Measurements from ENCODE around the gene PALS2. TPM values are rescaled to one million over a fixed set of nuclear protein-coding genes. Genes with fewer than 3 reads are reported as not detected.

Gene PALS2
- total and polyA plus RNA-seq, 5 donors from 2014 or later, result 6.5 to 15.8 (median 14.6) TPM

DNA sequence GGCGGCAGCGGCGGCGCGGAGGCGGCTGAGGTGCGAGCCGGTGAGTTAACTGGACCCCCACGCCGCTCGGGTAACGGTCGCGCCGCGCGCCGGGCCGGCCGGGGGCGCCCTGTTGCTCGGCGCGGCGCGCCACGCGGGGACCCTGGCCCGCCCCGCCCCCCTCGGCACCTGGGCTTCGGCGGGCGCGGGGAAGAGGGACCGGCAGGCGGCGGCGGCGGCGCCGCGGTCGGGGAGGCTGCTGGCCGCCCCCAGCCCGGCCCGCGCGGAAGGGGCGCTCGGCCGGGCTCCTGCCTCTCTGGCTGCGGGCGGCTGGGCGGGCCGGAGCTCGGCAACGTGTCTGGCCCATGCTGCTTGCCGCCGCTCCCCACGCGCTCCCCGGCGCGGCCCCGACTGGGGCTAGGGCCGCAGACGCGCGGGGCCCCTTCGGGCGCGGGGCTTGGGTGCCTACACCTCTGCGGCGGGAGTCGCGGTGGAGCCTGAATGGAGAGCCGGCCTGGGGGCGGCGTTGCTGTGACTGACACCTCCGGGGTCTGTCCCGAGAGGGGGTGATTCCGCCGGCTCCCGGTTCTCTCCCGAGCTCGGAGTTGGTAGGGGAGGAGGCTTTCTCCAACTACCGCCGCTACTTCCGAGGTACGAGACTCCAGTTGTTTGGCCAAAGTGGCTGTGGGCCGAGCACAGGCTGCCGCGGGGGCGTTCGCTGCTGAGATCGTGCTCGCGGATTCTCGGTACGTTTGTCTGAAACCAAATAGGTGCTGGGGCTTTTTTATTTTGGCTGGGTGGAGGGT, 494 bp downstream of the PALS2 start:
- ATAC-seq (ENCODE audit: low read depth in 2 of 2) (peak; percentile 19 to 25), DNase-seq (peak; percentile 18 to 36 (median 35))
- Histone ChIP-seq H3K36me3 (ENCODE audit: control insufficient read depth, insufficient read depth, low read length) (no peaks in the 10 kb centered on the region), H3K4me1 (ENCODE audit: control insufficient read depth, insufficient read depth, low read length, poor library complexity, severe bottlenecking) (peaks cover 25% of the 10 kb centered on the region), H3K9me3 (ENCODE audit: control insufficient read depth in 2 of 2, low read length in 2 of 2) (no peaks in the 10 kb centered on the region), H3K27me3 (ENCODE audit: control insufficient read depth, insufficient read depth, low read length) (peaks cover 13% of the 10 kb centered on the region), H3K4me3 (ENCODE audit: low read depth, low read length) (peak overlapping the region; percentile 82), H3K27ac (ENCODE audit: insufficient read depth, low read length, poor library complexity, severe bottlenecking) (peak overlapping the region; percentile 1)
- peak overlapping the region; percentile 85 to 94 (median 88) for H3K27ac Mint-ChIP-seq
- peaks cover 0 to 2% (median 0%) of the 10 kb centered on the region in 7 donors for H3K9me3 Mint-ChIP-seq
- peak overlapping the region; percentile 91 to 98 (median 95) for H3K4me3 Mint-ChIP-seq
- no peaks in the 10 kb centered on the region for H3K36me3 Mint-ChIP-seq
- peaks cover 14 to 39% (median 26%) of the 10 kb centered on the region in 4 donors for H3K4me1 Mint-ChIP-seq
- H3K27me3 Mint-ChIP-seq, result peaks cover 29% of the 10 kb centered on the region

DNA sequence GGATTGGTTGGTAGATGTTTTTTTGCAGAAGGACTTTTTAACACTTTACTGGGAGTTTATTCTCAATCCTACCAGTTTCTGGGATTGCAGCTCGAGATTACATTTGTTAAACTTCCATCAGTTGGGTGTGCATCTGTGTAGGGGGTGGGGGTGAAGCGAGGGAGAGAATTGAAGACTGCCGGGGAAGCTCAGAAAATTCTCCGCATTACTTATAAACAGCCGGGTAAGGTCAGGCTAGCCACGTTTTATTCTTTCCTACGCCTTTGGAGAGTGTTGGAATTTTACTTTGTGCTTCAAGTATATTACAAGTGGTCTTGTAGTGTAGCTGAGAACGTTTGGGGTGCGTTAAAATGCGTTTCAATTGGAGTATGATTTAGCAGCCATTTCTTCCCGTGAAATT, 1.1 kb downstream of the PALS2 start:
- Histone ChIP-seq H3K27me3 (ENCODE audit: control insufficient read depth, insufficient read depth, low read length) (peaks cover 13% of the 10 kb centered on the region), H3K9me3 (ENCODE audit: control insufficient read depth in 2 of 2, low read length in 2 of 2) (no peaks in the 10 kb centered on the region), H3K4me3 (ENCODE audit: low read depth, low read length) (peak overlapping the region; percentile 82), H3K27ac (ENCODE audit: insufficient read depth, low read length, poor library complexity, severe bottlenecking) (no peak overlapping the region), H3K4me1 (ENCODE audit: control insufficient read depth, insufficient read depth, low read length, poor library complexity, severe bottlenecking) (peaks cover 25% of the 10 kb centered on the region), H3K36me3 (ENCODE audit: control insufficient read depth, insufficient read depth, low read length) (no peaks in the 10 kb centered on the region)
- peaks cover 24% of the 10 kb centered on the region for H3K27me3 Mint-ChIP-seq
- peak overlapping the region; percentile 85 to 94 (median 88) for H3K27ac Mint-ChIP-seq
- peaks cover 16 to 43% (median 28%) of the 10 kb centered on the region in 4 donors for H3K4me1 Mint-ChIP-seq
- H3K9me3 Mint-ChIP-seq, result peaks cover 0 to 2% (median 0%) of the 10 kb centered on the region in 7 donors
- no peak for DNase-seq
- ATAC-seq (ENCODE audit: low read depth in 2 of 2), result no peak
- no peaks in the 10 kb centered on the region for H3K36me3 Mint-ChIP-seq
- peak overlapping the region; percentile 87 to 98 (median 95) for H3K4me3 Mint-ChIP-seq

DNA sequence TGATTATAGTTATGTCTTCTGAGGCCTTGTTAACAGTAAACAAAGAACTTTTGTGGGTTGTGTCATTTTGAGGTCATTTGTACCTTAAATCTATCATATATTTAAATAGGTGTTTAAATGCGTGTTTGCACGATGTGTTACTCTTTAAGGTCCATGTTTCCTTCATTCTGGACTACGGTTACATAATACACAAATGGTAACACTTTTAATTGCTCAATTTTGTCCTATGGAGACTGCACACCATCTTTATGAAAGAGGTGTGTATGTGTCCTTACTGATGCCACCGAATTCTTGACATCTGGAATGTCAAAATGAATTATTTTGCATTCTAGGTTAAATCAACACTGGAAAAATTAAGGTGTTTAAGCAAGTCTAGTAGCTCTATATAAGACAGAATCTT, 1.7 kb downstream of the PALS2 start:
- Mint-ChIP-seq H3K36me3 (no peaks in the 10 kb centered on the region), H3K27me3 (peaks cover 18% of the 10 kb centered on the region), H3K4me1 (peaks cover 16 to 39% (median 32%) of the 10 kb centered on the region in 4 donors), H3K4me3 (peak overlapping the region; percentile 87 to 98 (median 95)), H3K27ac (no peak overlapping the region), H3K9me3 (peaks cover 0 to 2% (median 0%) of the 10 kb centered on the region in 7 donors)
- H3K36me3 ChIP-seq (ENCODE audit: control insufficient read depth, insufficient read depth, low read length), result no peaks in the 10 kb centered on the region
- H3K4me1 ChIP-seq (ENCODE audit: control insufficient read depth, insufficient read depth, low read length, poor library complexity, severe bottlenecking), result peaks cover 25% of the 10 kb centered on the region
- H3K4me3 ChIP-seq (ENCODE audit: low read depth, low read length), result peak overlapping the region; percentile 82
- H3K9me3 ChIP-seq (ENCODE audit: control insufficient read depth in 2 of 2, low read length in 2 of 2), result no peaks in the 10 kb centered on the region
- DNase-seq, result no peak
- ATAC-seq (ENCODE audit: low read depth in 2 of 2), result no peak
- H3K27ac ChIP-seq (ENCODE audit: insufficient read depth, low read length, poor library complexity, severe bottlenecking), result no peak overlapping the region
- peaks cover 9% of the 10 kb centered on the region for H3K27me3 ChIP-seq (ENCODE audit: control insufficient read depth, insufficient read depth, low read length)

DNA sequence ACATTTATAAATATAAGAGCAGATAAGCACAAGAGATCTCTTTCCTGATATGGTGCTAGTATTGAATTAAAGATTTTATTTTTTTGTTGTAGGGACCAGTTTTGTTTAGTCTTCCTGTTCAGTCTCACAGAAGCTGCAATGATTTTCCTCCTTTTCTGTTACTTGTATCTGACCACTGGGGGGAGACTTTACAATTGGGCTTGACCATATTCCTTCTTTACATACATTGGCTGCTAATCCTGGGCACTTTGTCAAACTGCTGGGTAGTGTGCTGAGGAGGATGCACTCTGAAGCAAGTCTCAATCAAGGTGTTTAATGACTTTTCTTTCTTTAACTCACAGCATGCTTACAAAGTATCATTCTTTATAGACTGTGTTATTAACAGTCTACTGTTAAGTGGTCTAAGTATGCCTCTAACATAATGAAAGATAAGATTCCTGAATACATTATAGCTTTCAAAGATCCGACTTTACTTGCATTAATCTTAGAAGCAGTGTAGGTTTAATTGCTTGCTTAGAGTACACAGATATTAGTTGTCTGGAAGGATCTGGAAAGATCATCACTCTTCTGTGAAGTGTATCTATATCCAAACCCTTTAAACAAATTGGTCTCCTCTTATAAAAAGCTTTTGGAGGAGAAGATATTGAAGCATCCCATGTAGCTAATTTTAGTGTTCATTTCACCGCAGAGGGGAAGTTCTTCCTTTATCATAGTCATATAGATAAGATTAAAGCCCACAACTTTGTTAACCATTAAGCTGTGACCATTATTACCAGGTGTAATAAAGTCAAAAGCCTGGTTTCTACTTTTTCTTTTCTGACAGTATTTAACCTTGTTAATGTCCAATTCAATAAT, 3.1 kb downstream of the PALS2 start:
- ATAC-seq (ENCODE audit: low read depth in 2 of 2) (no peak), DNase-seq (peak in 1 of 3 donors; percentile 53)
- H3K4me1 ChIP-seq (ENCODE audit: control insufficient read depth, insufficient read depth, low read length, poor library complexity, severe bottlenecking), result peaks cover 25% of the 10 kb centered on the region
- H3K4me3 ChIP-seq (ENCODE audit: low read depth, low read length), result no peak overlapping the region
- Mint-ChIP-seq H3K27ac (peak overlapping the region in 2 of 3 donors; percentile 11 to 54), H3K4me3 (peak overlapping the region in 3 of 4 donors; percentile 10 to 67 (median 50)), H3K27me3 (peaks cover 8% of the 10 kb centered on the region), H3K36me3 (no peaks in the 10 kb centered on the region), H3K9me3 (peaks cover 0 to 2% (median 0%) of the 10 kb centered on the region in 7 donors), H3K4me1 (peaks cover 15 to 39% (median 34%) of the 10 kb centered on the region in 4 donors)
- no peaks in the 10 kb centered on the region for H3K36me3 ChIP-seq (ENCODE audit: control insufficient read depth, insufficient read depth, low read length)
- H3K9me3 ChIP-seq (ENCODE audit: control insufficient read depth in 2 of 2, low read length in 2 of 2), result no peaks in the 10 kb centered on the region
- H3K27me3 ChIP-seq (ENCODE audit: control insufficient read depth, insufficient read depth, low read length), result no peaks in the 10 kb centered on the region
- no peak overlapping the region for H3K27ac ChIP-seq (ENCODE audit: insufficient read depth, low read length, poor library complexity, severe bottlenecking)

DNA sequence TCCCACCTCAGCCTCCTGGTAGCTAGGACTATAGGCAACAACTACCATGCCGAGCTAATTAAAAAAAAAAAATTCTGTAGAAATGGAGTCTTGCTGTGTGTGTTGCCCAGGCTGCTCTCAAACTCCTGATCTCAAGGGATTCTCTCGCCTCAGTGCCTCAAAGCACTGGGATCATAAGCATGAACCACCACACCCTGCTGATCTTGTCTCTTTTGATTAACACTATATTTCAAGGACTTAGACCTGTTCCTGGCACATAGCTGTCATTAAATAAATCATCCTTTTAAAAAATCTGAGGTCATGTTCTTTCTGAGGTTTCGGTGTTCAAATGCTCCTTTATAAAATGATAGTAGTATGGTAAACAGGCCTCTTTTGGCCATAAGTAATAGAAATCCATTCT, 4.8 kb downstream of the PALS2 start:
- no peaks in the 10 kb centered on the region for H3K36me3 Mint-ChIP-seq
- no peak overlapping the region for H3K27ac Mint-ChIP-seq
- Histone ChIP-seq H3K9me3 (ENCODE audit: control insufficient read depth in 2 of 2, low read length in 2 of 2) (no peaks in the 10 kb centered on the region), H3K27me3 (ENCODE audit: control insufficient read depth, insufficient read depth, low read length) (no peaks in the 10 kb centered on the region), H3K36me3 (ENCODE audit: control insufficient read depth, insufficient read depth, low read length) (no peaks in the 10 kb centered on the region), H3K4me3 (ENCODE audit: low read depth, low read length) (no peak overlapping the region), H3K4me1 (ENCODE audit: control insufficient read depth, insufficient read depth, low read length, poor library complexity, severe bottlenecking) (peaks cover 17% of the 10 kb centered on the region), H3K27ac (ENCODE audit: insufficient read depth, low read length, poor library complexity, severe bottlenecking) (no peak overlapping the region)
- DNase-seq (no peak), ATAC-seq (ENCODE audit: low read depth in 2 of 2) (no peak)
- no peaks in the 10 kb centered on the region for H3K27me3 Mint-ChIP-seq
- peak overlapping the region in 1 of 4 donors; percentile 8 for H3K4me3 Mint-ChIP-seq
- peaks cover 15 to 28% (median 26%) of the 10 kb centered on the region in 4 donors for H3K4me1 Mint-ChIP-seq
- peaks cover 0 to 2% (median 0%) of the 10 kb centered on the region in 7 donors for H3K9me3 Mint-ChIP-seq

DNA sequence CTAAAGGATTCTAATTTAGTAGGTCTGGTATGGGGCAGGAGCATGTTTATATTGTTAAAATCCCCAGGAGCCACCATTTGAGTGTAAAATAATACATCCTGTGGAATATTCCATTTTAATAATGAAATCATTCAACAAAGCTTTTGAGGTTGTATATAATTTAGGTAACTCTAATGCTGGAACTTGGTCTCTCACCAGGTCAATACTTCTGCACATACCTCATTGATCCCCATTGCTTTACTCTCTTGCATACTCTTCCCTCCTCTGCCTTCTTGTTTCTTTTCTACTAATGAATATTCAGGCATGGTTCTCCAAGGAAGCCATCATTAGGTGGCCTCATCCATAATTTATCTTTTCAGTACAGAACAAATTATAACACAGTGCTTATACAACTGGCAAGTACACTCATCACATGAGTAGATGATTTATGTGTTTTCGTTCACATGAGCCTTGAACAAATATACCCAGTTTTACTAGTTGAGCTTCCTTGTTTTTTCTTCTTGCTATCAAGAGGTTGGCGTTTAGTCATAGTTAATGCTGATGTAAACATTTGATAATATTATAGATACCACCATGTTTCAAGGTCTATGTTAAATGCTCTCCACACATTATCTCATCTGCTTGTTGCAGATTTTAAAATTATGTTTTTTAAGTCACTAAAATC, 7.2 kb downstream of the PALS2 start:
- H3K9me3 ChIP-seq (ENCODE audit: control insufficient read depth in 2 of 2, low read length in 2 of 2), result no peaks in the 10 kb centered on the region
- H3K27me3 Mint-ChIP-seq, result no peaks in the 10 kb centered on the region
- H3K9me3 Mint-ChIP-seq, result no peaks in the 10 kb centered on the region
- ATAC-seq (ENCODE audit: low read depth in 2 of 2) (no peak), DNase-seq (no peak)
- H3K4me1 ChIP-seq (ENCODE audit: control insufficient read depth, insufficient read depth, low read length, poor library complexity, severe bottlenecking), result peaks cover under 1% of the 10 kb centered on the region
- H3K4me3 Mint-ChIP-seq, result no peak overlapping the region
- H3K36me3 Mint-ChIP-seq, result no peaks in the 10 kb centered on the region
- no peaks in the 10 kb centered on the region for H3K36me3 ChIP-seq (ENCODE audit: control insufficient read depth, insufficient read depth, low read length)
- H3K4me1 Mint-ChIP-seq, result peaks cover 15 to 21% (median 18%) of the 10 kb centered on the region in 4 donors
- H3K27ac Mint-ChIP-seq, result no peak overlapping the region
- H3K4me3 ChIP-seq (ENCODE audit: low read depth, low read length), result no peak overlapping the region
- H3K27ac ChIP-seq (ENCODE audit: insufficient read depth, low read length, poor library complexity, severe bottlenecking), result no peak overlapping the region
- no peaks in the 10 kb centered on the region for H3K27me3 ChIP-seq (ENCODE audit: control insufficient read depth, insufficient read depth, low read length)

DNA sequence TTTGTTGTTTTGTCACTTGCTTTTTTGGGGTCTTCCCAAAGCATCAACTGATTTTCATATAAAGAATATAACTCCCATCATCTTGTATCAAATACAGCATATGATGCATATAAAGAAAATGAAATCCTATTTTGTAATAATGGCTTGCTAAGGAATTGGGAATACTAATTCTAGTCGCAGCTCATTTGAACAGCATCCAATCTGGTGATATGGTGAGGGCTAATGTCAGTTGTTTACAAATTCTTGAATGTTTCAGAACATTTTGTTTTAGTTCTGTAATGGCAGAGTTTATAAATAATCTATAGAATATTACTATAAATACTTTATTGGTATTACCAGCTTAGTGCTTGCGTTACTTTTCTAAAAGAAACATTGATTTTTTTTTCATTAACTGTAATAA, 8.9 kb downstream of the PALS2 start:
- no peak overlapping the region for H3K27ac ChIP-seq (ENCODE audit: insufficient read depth, low read length, poor library complexity, severe bottlenecking)
- DNase-seq (no peak), ATAC-seq (ENCODE audit: low read depth in 2 of 2) (no peak)
- H3K27ac Mint-ChIP-seq, result no peak overlapping the region
- H3K36me3 ChIP-seq (ENCODE audit: control insufficient read depth, insufficient read depth, low read length), result no peaks in the 10 kb centered on the region
- H3K4me1 ChIP-seq (ENCODE audit: control insufficient read depth, insufficient read depth, low read length, poor library complexity, severe bottlenecking), result no peaks in the 10 kb centered on the region
- H3K9me3 Mint-ChIP-seq, result no peaks in the 10 kb centered on the region
- no peak overlapping the region for H3K4me3 ChIP-seq (ENCODE audit: low read depth, low read length)
- H3K4me3 Mint-ChIP-seq, result no peak overlapping the region
- no peaks in the 10 kb centered on the region for H3K27me3 Mint-ChIP-seq
- H3K27me3 ChIP-seq (ENCODE audit: control insufficient read depth, insufficient read depth, low read length), result no peaks in the 10 kb centered on the region
- no peaks in the 10 kb centered on the region for H3K9me3 ChIP-seq (ENCODE audit: control insufficient read depth in 2 of 2, low read length in 2 of 2)
- no peaks in the 10 kb centered on the region for H3K36me3 Mint-ChIP-seq
- H3K4me1 Mint-ChIP-seq, result peaks cover 11 to 20% (median 12%) of the 10 kb centered on the region in 4 donors
